Astrocyte (in vitro differentiated cells and primary cell): ENCODE measurements around the gene DGUOK. TPM values are rescaled to one million over a fixed set of nuclear protein-coding genes. Genes with fewer than 3 reads are reported as not detected.

ENCODE experiments used
- DNase-seq: peaks from one replicate; pipeline ENCODE4 v3.0.0-alpha.2; 2010; ENCODE audit warnings: low read depth
- FAIRE-seq: peaks from 2 replicates; lab custom pipeline; 2011; peaks lifted over from hg19 to GRCh38; lab: Jason Lieb, UNC
- H2AFZ ChIP-seq: 2 replicates; pipeline ENCODE4 v1.6.0; 2012; ENCODE audit warnings: low read depth, low read length, inconsistent platforms
- H3K27ac ChIP-seq: 2 replicates; pipeline ENCODE4 v1.5.1; 2011; ENCODE audit warnings: low read depth, low read length, inconsistent platforms
- H3K27me3 ChIP-seq: 2 replicates; pipeline ENCODE4 v1.6.0; 2011; ENCODE audit warnings: low read length, inconsistent platforms; ENCODE audit not compliant: insufficient read depth
- H3K36me3 ChIP-seq: 2 replicates; pipeline ENCODE4 v1.5.1; 2011; ENCODE audit warnings: low read length, inconsistent platforms; ENCODE audit not compliant: insufficient read depth
- H3K4me1 ChIP-seq: 2 replicates; pipeline ENCODE4 v1.5.1; 2011; ENCODE audit warnings: low read length, inconsistent platforms; ENCODE audit not compliant: insufficient read depth
- H3K4me2 ChIP-seq: 2 replicates; pipeline ENCODE4 v1.6.0; 2012; ENCODE audit warnings: low read length, inconsistent platforms
- H3K4me3 ChIP-seq: 2 replicates; pipeline ENCODE4 v1.5.1; 2011; ENCODE audit warnings: low read depth, mild to moderate bottlenecking, low read length, inconsistent platforms; ENCODE audit not compliant: insufficient read depth
- H3K79me2 ChIP-seq: 2 replicates; pipeline ENCODE4 v1.6.0; 2012; ENCODE audit warnings: mild to moderate bottlenecking, low read length, inconsistent platforms; ENCODE audit not compliant: insufficient read depth
- H3K9ac ChIP-seq: 2 replicates; pipeline ENCODE4 v1.6.0; 2012; ENCODE audit warnings: mild to moderate bottlenecking, low read length, inconsistent platforms
- H3K9me3 ChIP-seq: 2 replicates; pipeline ENCODE4 v1.5.1; 2012; ENCODE audit warnings: low read depth, mild to moderate bottlenecking, low read length, inconsistent platforms; ENCODE audit not compliant: insufficient read depth
- H4K20me1 ChIP-seq: 2 replicates; pipeline ENCODE4 v1.6.0; 2012; ENCODE audit warnings: low read length, inconsistent platforms; ENCODE audit not compliant: insufficient read depth
- H3K27ac Mint-ChIP-seq: one replicate; pipeline ENCODE4 v1.8.0; 2021; ENCODE audit warnings: mild to moderate bottlenecking, mixed read lengths; ENCODE audit not compliant: unreplicated experiment
- H3K27me3 Mint-ChIP-seq: one replicate; pipeline ENCODE4 v1.8.0; 2021; ENCODE audit warnings: low read depth, mixed read lengths; ENCODE audit not compliant: unreplicated experiment
- H3K36me3 Mint-ChIP-seq: one replicate; pipeline ENCODE4 v1.8.0; 2021; ENCODE audit warnings: low read depth, mixed read lengths; ENCODE audit not compliant: unreplicated experiment
- H3K4me1 Mint-ChIP-seq: one replicate; pipeline ENCODE4 v1.8.0; 2021; ENCODE audit warnings: low read depth, mixed read lengths; ENCODE audit not compliant: unreplicated experiment
- H3K4me3 Mint-ChIP-seq: one replicate; pipeline ENCODE4 v1.8.0; 2021; ENCODE audit warnings: mild to moderate bottlenecking, moderate library complexity, mixed read lengths; ENCODE audit not compliant: unreplicated experiment
- H3K9me3 Mint-ChIP-seq: one replicate; pipeline ENCODE4 v1.8.0; 2021; ENCODE audit warnings: mild to moderate bottlenecking, mixed read lengths; ENCODE audit not compliant: unreplicated experiment
- CTCF ChIP-seq: IDR thresholded peaks from 2 replicates; pipeline ENCODE4 v1.5.1; 2011; ENCODE audit warnings: low read depth, mild to moderate bottlenecking, inconsistent platforms, low read length, moderate library complexity; ENCODE audit not compliant: insufficient read depth
- EZH2 ChIP-seq: IDR thresholded peaks from 2 replicates; pipeline ENCODE4 v1.6.1; 2012; ENCODE audit warnings: mild to moderate bottlenecking, low read length, inconsistent platforms; ENCODE audit not compliant: insufficient read depth
- total RNA-seq: library from RNA; stranded (reverse); gene quantifications from 2 replicates; pipeline ENCODE4 v1.2.1, GENCODE V29; 2021

The DGUOK gene
- total RNA-seq, 1 donor from 2014 or later = 84.8 TPM

DNA sequence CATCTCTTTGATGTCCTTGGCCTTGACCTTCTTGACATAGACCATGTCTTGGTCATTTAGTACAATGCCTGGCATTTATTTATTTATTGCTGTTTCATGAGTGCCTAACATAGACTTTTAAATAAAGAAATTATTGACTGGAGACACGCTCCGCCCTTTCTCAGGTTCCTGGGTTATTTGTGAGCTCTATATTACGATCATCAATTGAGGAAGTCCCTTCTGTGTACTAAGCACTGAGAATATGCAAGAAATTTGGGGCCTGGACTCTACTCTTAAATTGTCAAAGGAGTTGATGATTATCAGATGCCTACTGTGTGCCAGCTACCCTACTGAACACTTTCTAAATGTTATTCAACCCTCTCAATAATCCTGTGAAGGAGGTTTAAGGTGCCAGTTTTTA is 38.4 kb downstream of the DGUOK start:
- Mint-ChIP-seq H3K4me1 (no peaks in the 10 kb centered on the region), H3K9me3 (peaks cover 12% of the 10 kb centered on the region), H3K27me3 (peaks cover 13% of the 10 kb centered on the region), H3K27ac (no peak overlapping the region), H3K4me3 (no peak overlapping the region), H3K36me3 (peaks cover 8% of the 10 kb centered on the region)
- no peak overlapping the region for H3K4me3 ChIP-seq
- no peaks in the 10 kb centered on the region for H3K9me3 ChIP-seq
- H3K9ac ChIP-seq = no peak overlapping the region
- no peak overlapping the region for H2AFZ ChIP-seq
- no peaks in the 10 kb centered on the region for H3K36me3 ChIP-seq
- H3K27me3 ChIP-seq = peaks cover 10% of the 10 kb centered on the region
- no peak for DNase-seq
- H3K4me2 ChIP-seq = no peak overlapping the region
- FAIRE-seq = no peak
- no peaks in the 10 kb centered on the region for H4K20me1 ChIP-seq
- no peak for TF ChIP-seq EZH2
- TF ChIP-seq CTCF = no peak
- no peaks in the 10 kb centered on the region for H3K79me2 ChIP-seq
- H3K4me1 ChIP-seq = no peaks in the 10 kb centered on the region
- no peak overlapping the region for H3K27ac ChIP-seq

- Mint-ChIP-seq H3K27ac (no peak overlapping the region), H3K9me3 (no peaks in the 10 kb centered on the region), H3K27me3 (peaks cover 20% of the 10 kb centered on the region), H3K4me1 (peaks cover 15% of the 10 kb centered on the region), H3K4me3 (no peak overlapping the region), H3K36me3 (no peaks in the 10 kb centered on the region)
- TF ChIP-seq CTCF (no peak), EZH2 (no peak)
- H2AFZ ChIP-seq = no peak overlapping the region
- DNase-seq = no peak
- H3K4me3 ChIP-seq = no peak overlapping the region
- no peaks in the 10 kb centered on the region for H3K4me1 ChIP-seq
- no peaks in the 10 kb centered on the region for H3K36me3 ChIP-seq
- no peak overlapping the region for H3K9ac ChIP-seq
- H3K4me2 ChIP-seq = no peak overlapping the region
- no peak overlapping the region for H3K27ac ChIP-seq
- no peak for FAIRE-seq
- no peaks in the 10 kb centered on the region for H3K9me3 ChIP-seq
- H3K27me3 ChIP-seq = peaks cover 14% of the 10 kb centered on the region
- no peaks in the 10 kb centered on the region for H4K20me1 ChIP-seq
- no peaks in the 10 kb centered on the region for H3K79me2 ChIP-seq
These were observed 41.8 kb downstream of the DGUOK start for GRCh38 chr2:73968357-73968937.

DNA sequence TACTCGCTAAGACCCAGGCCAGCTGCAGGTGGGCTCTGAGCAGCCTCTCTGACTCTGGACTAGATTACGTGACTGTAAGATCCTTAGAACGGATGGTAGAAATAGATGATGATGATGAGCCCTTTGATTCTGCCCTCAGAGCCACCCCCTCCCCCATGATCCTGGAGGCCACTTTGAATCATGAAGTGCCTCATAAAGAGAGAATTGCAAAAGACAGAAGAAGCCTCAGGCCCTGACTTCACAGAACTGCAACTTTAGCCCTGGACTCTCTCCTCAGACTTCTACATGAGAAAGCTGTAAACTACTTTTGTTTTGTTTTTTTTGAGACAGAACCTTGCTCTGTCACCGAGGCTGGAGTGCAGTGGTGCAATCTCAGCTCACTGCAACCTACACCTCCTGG is 42.7 kb downstream of the DGUOK start:
- Histone ChIP-seq H2AFZ (no peak overlapping the region), H3K4me2 (no peak overlapping the region), H3K4me3 (no peak overlapping the region), H3K9me3 (no peaks in the 10 kb centered on the region), H3K79me2 (no peaks in the 10 kb centered on the region), H3K36me3 (no peaks in the 10 kb centered on the region), H3K4me1 (no peaks in the 10 kb centered on the region), H4K20me1 (no peaks in the 10 kb centered on the region), H3K27me3 (peaks cover 14% of the 10 kb centered on the region), H3K9ac (no peak overlapping the region), H3K27ac (no peak overlapping the region)
- H3K4me1 Mint-ChIP-seq = peaks cover 15% of the 10 kb centered on the region
- no peak for DNase-seq
- H3K27ac Mint-ChIP-seq = no peak overlapping the region
- TF ChIP-seq EZH2 = no peak
- no peak for TF ChIP-seq CTCF
- FAIRE-seq = no peak
- peaks cover 20% of the 10 kb centered on the region for H3K27me3 Mint-ChIP-seq
- no peak overlapping the region for H3K4me3 Mint-ChIP-seq
- no peaks in the 10 kb centered on the region for H3K36me3 Mint-ChIP-seq
- H3K9me3 Mint-ChIP-seq = no peaks in the 10 kb centered on the region
